Gastrocnemius medialis (tissue), 4 donors: ENCODE results near the gene DGCR2.

ENCODE experiments used
- POLR2A ChIP-seq, 2 donors: fragments of 450-650 bp; IDR thresholded peaks; one replicate each; pipeline ENCODE4 v1.6.1; 2017; ENCODE audit warnings: antibody characterized with exemption in 2 of 2, mild to moderate bottlenecking in 2 of 2, moderate library complexity in 2 of 2
- TF ChIP-seq, protein P1 (sequence below), 5 experiments: fragments of 450-650 bp in 3 of 5; fragments of 200-600 bp in 2 of 5; sonication (generic) in 2 of 5; IDR thresholded peaks in 4 of 5; conservative IDR thresholded peaks in 1 of 5; 1 replicate in 4 of 5; 2 replicates in 1 of 5; pipeline ENCODE4 v1.5.1; 2016 to 2019; ENCODE audit warnings: antibody characterized with exemption in 5 of 5, mild to moderate bottlenecking in 3 of 5, moderate library complexity in 3 of 5

DNA sequence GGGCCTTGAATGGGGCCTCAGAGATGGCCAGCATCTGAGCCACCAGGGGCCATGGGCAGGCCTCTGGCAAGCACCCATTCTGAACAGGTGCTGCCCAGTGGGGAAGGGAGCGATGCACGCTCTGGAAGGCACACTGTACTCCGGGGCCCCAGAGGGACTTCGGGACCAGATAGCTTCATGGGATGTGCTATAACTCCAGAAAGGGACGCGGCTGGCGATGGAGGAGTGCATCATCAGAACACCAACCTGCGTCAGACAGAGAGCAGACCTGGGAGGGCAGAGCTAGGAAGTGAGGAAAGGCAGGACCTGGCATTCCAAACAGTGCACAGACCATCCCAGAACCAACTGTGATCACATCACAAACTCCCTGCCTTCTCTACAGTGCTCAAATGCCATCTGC is 16.8 kb downstream of the DGCR2 start:
- TF ChIP-seq, protein P1, sequence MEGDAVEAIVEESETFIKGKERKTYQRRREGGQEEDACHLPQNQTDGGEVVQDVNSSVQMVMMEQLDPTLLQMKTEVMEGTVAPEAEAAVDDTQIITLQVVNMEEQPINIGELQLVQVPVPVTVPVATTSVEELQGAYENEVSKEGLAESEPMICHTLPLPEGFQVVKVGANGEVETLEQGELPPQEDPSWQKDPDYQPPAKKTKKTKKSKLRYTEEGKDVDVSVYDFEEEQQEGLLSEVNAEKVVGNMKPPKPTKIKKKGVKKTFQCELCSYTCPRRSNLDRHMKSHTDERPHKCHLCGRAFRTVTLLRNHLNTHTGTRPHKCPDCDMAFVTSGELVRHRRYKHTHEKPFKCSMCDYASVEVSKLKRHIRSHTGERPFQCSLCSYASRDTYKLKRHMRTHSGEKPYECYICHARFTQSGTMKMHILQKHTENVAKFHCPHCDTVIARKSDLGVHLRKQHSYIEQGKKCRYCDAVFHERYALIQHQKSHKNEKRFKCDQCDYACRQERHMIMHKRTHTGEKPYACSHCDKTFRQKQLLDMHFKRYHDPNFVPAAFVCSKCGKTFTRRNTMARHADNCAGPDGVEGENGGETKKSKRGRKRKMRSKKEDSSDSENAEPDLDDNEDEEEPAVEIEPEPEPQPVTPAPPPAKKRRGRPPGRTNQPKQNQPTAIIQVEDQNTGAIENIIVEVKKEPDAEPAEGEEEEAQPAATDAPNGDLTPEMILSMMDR (IDR thresholded peaks at IDR 0.05 in 4 of 5, conservative IDR thresholded peaks at IDR 0.05 in 1 of 5), result no peak
- no peak for TF ChIP-seq POLR2A (IDR thresholded peaks at IDR 0.05)
